ENCODE results near the gene PPP1R13L. TPM values are rescaled to one million over a fixed set of nuclear protein-coding genes. Genes with fewer than 3 reads are reported as not detected.
A peak's percentile ranks its signal among the peaks of the same experiment; 100 is the strongest.

The PPP1R13L gene
- total RNA-seq, 1 donor from 2014 or later, result 56.7 TPM

- Histone ChIP-seq H3K9ac (ENCODE audit: low read length) (peak overlapping the region; percentile 89), H3K4me1 (ENCODE audit: insufficient read depth, low read length) (peaks cover 30% of the 10 kb centered on the region), H3K27ac (ENCODE audit: low read depth, low read length) (peak overlapping the region; percentile 94), H2AFZ (ENCODE audit: low read depth, low read length) (peak overlapping the region; percentile 55), H3K36me3 (ENCODE audit: insufficient read depth, low read length) (no peaks in the 10 kb centered on the region), H3K4me2 (ENCODE audit: low read length) (peak overlapping the region; percentile 96), H3K27me3 (ENCODE audit: insufficient read depth, low read length) (no peaks in the 10 kb centered on the region), H4K20me1 (ENCODE audit: insufficient read depth, low read length) (no peaks in the 10 kb centered on the region), H3K79me2 (ENCODE audit: insufficient read depth, low read length) (peaks cover 47% of the 10 kb centered on the region), H3K9me3 (ENCODE audit: insufficient read depth, low read depth, low read length) (no peaks in the 10 kb centered on the region), H3K4me3 (ENCODE audit: insufficient read depth, low read depth, low read length) (peak overlapping the region; percentile 90)
- no peak for FAIRE-seq
- H3K4me3 Mint-ChIP-seq (ENCODE audit: unreplicated experiment), result peak overlapping the region; percentile 97
- H3K4me1 Mint-ChIP-seq (ENCODE audit: low read depth, unreplicated experiment), result peaks cover 12% of the 10 kb centered on the region
- TF ChIP-seq CTCF (IDR thresholded peaks at IDR 0.05; ENCODE audit: insufficient read depth, low read depth, low read length) (no peak), EZH2 (IDR thresholded peaks at IDR 0.05; ENCODE audit: insufficient read depth, low read length) (no peak)
- H3K27me3 Mint-ChIP-seq (ENCODE audit: low read depth, unreplicated experiment), result no peaks in the 10 kb centered on the region
- peak; percentile 79 for DNase-seq (ENCODE audit: low read depth)
- H3K36me3 Mint-ChIP-seq (ENCODE audit: low read depth, unreplicated experiment), result peaks cover 10% of the 10 kb centered on the region
- H3K9me3 Mint-ChIP-seq (ENCODE audit: unreplicated experiment), result no peaks in the 10 kb centered on the region
- H3K27ac Mint-ChIP-seq (ENCODE audit: unreplicated experiment), result peak overlapping the region; percentile 96
These were observed 761 bp upstream of the PPP1R13L start for GRCh38 chr19:45405435-45406225.

- Histone ChIP-seq H3K27ac (ENCODE audit: low read depth, low read length) (peak overlapping the region; percentile 94), H3K4me2 (ENCODE audit: low read length) (peak overlapping the region; percentile 96), H3K79me2 (ENCODE audit: insufficient read depth, low read length) (peaks cover 55% of the 10 kb centered on the region), H3K9me3 (ENCODE audit: insufficient read depth, low read depth, low read length) (no peaks in the 10 kb centered on the region), H3K36me3 (ENCODE audit: insufficient read depth, low read length) (no peaks in the 10 kb centered on the region), H3K4me3 (ENCODE audit: insufficient read depth, low read depth, low read length) (peak overlapping the region; percentile 90), H3K27me3 (ENCODE audit: insufficient read depth, low read length) (no peaks in the 10 kb centered on the region), H4K20me1 (ENCODE audit: insufficient read depth, low read length) (no peaks in the 10 kb centered on the region), H3K9ac (ENCODE audit: low read length) (peak overlapping the region; percentile 89), H3K4me1 (ENCODE audit: insufficient read depth, low read length) (peaks cover 30% of the 10 kb centered on the region), H2AFZ (ENCODE audit: low read depth, low read length) (peak overlapping the region; percentile 55)
- FAIRE-seq, result no peak
- DNase-seq (ENCODE audit: low read depth), result no peak
- Mint-ChIP-seq H3K4me1 (ENCODE audit: low read depth, unreplicated experiment) (peaks cover 12% of the 10 kb centered on the region), H3K4me3 (ENCODE audit: unreplicated experiment) (peak overlapping the region; percentile 97), H3K9me3 (ENCODE audit: unreplicated experiment) (no peaks in the 10 kb centered on the region), H3K27me3 (ENCODE audit: low read depth, unreplicated experiment) (no peaks in the 10 kb centered on the region), H3K27ac (ENCODE audit: unreplicated experiment) (peak overlapping the region; percentile 96), H3K36me3 (ENCODE audit: low read depth, unreplicated experiment) (peaks cover 8% of the 10 kb centered on the region)
- no peak for TF ChIP-seq EZH2 (IDR thresholded peaks at IDR 0.05; ENCODE audit: insufficient read depth, low read length)
- TF ChIP-seq CTCF (IDR thresholded peaks at IDR 0.05; ENCODE audit: insufficient read depth, low read depth, low read length), result peak; percentile 49
These were observed 900 bp downstream of the PPP1R13L start for GRCh38 chr19:45403781-45404556.

Data from astrocyte (in vitro differentiated cells and primary cell).